Keratinocyte (primary cell): ENCODE data around the gene RPS6KL1.

Source experiments
- EZH2 ChIP-seq: IDR thresholded peaks from one replicate; pipeline ENCODE4 v1.6.1; 2012; ENCODE audit warnings: inconsistent platforms, mild to moderate bottlenecking, low read length, moderate library complexity
- TF ChIP-seq, protein P1 (sequence below), 3 experiments: IDR thresholded peaks in 1 of 3; conservative IDR thresholded peaks in 1 of 3; optimal IDR thresholded peaks in 1 of 3; 2 replicates in 2 of 3; 3 replicates in 1 of 3; pipeline versions ENCODE3 to v1.5.1; 2011; ENCODE audit warnings: low read length in 3 of 3, mild to moderate bottlenecking in 3 of 3, moderate library complexity in 2 of 3, control low read depth in 1 of 3, inconsistent platforms in 1 of 3; ENCODE audit not compliant: insufficient read depth in 2 of 3; ENCODE audit errors: extremely low read depth in 1 of 3

DNA sequence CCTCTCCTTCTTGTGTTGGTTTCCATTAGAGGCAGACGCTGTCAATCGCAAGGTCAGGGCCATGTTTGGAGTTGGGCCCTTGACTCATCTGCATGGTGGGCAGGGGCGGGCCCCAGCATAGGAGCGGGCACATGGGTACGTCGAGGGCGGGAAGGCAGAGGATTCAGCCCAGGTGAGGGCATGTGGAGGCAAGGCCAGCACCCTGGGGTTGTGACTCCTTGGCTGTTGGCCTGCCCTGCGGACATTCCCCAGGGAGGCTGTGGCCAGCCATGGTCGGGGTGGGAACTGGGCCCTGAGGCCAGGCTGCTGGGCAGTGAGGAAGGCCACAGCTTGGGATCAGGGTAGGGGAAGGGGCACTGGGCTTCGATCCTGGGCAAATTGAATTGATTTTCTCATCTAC lies 10.3 kb downstream of the RPS6KL1 start:
- TF ChIP-seq, protein P1, sequence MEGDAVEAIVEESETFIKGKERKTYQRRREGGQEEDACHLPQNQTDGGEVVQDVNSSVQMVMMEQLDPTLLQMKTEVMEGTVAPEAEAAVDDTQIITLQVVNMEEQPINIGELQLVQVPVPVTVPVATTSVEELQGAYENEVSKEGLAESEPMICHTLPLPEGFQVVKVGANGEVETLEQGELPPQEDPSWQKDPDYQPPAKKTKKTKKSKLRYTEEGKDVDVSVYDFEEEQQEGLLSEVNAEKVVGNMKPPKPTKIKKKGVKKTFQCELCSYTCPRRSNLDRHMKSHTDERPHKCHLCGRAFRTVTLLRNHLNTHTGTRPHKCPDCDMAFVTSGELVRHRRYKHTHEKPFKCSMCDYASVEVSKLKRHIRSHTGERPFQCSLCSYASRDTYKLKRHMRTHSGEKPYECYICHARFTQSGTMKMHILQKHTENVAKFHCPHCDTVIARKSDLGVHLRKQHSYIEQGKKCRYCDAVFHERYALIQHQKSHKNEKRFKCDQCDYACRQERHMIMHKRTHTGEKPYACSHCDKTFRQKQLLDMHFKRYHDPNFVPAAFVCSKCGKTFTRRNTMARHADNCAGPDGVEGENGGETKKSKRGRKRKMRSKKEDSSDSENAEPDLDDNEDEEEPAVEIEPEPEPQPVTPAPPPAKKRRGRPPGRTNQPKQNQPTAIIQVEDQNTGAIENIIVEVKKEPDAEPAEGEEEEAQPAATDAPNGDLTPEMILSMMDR (optimal IDR thresholded peaks at IDR 0.05 in 1 of 3, IDR thresholded peaks at IDR 0.05 in 1 of 3, conservative IDR thresholded peaks at IDR 0.05 in 1 of 3; ENCODE audit: extremely low read depth in 1 of 3, insufficient read depth in 2 of 3, low read length in 3 of 3) = no peak
- TF ChIP-seq EZH2 = no peak
